ENCODE data around the gene NEK1.

Gene NEK1, protein sequence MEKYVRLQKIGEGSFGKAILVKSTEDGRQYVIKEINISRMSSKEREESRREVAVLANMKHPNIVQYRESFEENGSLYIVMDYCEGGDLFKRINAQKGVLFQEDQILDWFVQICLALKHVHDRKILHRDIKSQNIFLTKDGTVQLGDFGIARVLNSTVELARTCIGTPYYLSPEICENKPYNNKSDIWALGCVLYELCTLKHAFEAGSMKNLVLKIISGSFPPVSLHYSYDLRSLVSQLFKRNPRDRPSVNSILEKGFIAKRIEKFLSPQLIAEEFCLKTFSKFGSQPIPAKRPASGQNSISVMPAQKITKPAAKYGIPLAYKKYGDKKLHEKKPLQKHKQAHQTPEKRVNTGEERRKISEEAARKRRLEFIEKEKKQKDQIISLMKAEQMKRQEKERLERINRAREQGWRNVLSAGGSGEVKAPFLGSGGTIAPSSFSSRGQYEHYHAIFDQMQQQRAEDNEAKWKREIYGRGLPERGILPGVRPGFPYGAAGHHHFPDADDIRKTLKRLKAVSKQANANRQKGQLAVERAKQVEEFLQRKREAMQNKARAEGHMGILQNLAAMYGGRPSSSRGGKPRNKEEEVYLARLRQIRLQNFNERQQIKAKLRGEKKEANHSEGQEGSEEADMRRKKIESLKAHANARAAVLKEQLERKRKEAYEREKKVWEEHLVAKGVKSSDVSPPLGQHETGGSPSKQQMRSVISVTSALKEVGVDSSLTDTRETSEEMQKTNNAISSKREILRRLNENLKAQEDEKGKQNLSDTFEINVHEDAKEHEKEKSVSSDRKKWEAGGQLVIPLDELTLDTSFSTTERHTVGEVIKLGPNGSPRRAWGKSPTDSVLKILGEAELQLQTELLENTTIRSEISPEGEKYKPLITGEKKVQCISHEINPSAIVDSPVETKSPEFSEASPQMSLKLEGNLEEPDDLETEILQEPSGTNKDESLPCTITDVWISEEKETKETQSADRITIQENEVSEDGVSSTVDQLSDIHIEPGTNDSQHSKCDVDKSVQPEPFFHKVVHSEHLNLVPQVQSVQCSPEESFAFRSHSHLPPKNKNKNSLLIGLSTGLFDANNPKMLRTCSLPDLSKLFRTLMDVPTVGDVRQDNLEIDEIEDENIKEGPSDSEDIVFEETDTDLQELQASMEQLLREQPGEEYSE (N-terminal part only)

DNA sequence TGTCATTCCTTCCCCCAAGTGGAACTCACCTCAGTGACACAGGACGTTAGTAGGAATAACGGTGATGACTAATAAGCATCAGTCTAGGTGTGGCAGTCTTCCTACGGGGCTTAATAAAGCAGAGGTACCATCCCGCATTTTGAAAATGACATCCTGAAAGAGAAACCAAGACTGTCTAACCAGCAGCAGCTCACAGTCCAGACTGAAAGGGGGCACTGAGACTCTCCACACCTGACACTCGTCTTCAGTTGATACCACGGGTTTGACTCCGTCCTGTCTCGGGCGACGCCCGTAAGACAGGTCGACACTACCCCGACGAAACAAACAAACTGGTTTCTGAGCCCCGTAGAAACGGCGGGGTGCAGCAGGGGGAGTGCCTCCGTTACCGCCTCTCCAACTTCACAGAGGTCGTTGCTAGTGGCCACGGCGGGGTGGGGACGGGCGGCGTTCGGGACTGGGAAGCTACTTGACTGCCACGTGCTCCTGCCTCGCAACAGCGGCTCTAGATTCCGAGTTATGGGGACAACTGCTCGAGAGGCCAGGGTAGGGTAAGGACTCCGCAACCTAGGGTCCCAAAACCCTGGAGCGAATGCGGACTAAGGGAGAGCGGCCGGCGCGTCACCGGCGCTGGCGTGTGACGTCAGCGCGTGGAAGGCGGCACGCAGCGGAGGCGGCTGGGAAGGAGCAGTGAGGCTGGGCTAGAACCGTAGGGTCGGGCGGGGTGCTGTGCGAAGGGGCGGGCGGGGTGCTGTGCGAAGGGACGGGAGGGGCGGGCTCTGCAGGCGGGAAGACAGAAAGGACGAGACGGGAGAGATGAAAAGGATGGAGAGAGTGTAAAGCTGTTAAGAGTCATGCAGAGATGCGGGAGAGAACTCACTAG, at the start of gene NEK1:
NEK1 (minus strand) TSS at position 593 of the 880 bp plus-strand sequence. CDS start 9,953 bp downstream, outside the sequence.
- Histone ChIP-seq H3K36me3 (ENCODE audit: control insufficient read depth, insufficient read depth, low read length) (no peaks in the 10 kb centered on the region), H3K4me1 (ENCODE audit: control insufficient read depth, insufficient read depth, low read length) (no peaks in the 10 kb centered on the region; the same call in 1 of the 2 replicates), H3K9me3 (ENCODE audit: control insufficient read depth, insufficient read depth, low read length) (no peaks in the 10 kb centered on the region), H3K27me3 (ENCODE audit: control insufficient read depth, insufficient read depth, low read length) (no peaks in the 10 kb centered on the region), H3K27ac (ENCODE audit: low read length) (no peak within 1 kb of the TSS), H3K4me3 (ENCODE audit: low read length) (peak within 1 kb of the TSS; percentile 83; the same call in 1 of the 2 replicates)
- peak; percentile 75 for DNase-seq (ENCODE audit: low read depth, low spot score)
- WGBS (ENCODE audit: insufficient coverage, insufficient read length), result no CpG with 5 or more reads among the region's 61 CpGs

DNA sequence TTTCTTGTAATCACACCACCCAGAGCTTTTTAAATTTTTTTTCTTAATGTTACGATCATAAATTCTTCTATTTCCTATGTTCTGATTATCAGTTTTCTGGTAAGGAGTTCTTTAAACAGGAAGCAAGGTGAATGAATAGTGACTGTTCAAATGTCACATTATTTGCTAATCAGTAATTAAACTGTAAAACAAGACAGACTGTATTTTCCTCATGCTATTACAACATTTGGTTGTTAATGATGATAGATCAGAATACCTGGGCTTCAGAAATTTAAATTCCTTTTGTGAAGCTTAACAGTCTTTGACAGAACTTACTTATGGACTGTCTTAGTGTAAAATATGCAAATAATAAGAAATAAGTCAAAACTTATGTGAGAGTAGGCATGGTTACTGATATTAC, 49.4 kb upstream of the NEK1 start:
- WGBS (ENCODE audit: insufficient coverage, insufficient read length), result no CpG with 5 or more reads among the region's 1 CpG
- Histone ChIP-seq H3K9me3 (ENCODE audit: control insufficient read depth, insufficient read depth, low read length) (no peaks in the 10 kb centered on the region), H3K36me3 (ENCODE audit: control insufficient read depth, insufficient read depth, low read length) (no peaks in the 10 kb centered on the region), H3K27me3 (ENCODE audit: control insufficient read depth, insufficient read depth, low read length) (no peaks in the 10 kb centered on the region), H3K4me3 (ENCODE audit: low read length) (no peak overlapping the region), H3K4me1 (ENCODE audit: control insufficient read depth, insufficient read depth, low read length) (no peaks in the 10 kb centered on the region), H3K27ac (ENCODE audit: low read length) (no peak overlapping the region)
- no peak for DNase-seq (ENCODE audit: low read depth, low spot score)

DNA sequence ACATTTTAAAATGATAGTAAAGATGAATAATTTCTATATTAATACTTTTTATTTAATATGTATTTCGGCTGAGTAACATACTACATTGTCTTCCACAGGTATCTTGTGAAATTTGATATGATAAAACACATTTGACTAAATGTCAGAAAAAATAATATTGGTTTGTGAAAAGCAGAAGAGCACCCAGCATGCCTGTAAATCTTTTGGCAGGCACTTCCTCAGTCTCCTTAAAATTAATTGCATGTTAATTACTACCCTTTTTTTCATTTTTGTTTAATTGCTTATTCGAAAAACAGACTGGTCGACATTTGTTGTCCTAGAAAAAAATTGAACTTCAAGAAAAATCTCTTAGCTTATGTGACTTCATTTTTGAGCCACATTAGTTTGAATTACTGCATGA, 48.5 kb upstream of the NEK1 start:
- no peak for DNase-seq (ENCODE audit: low read depth, low spot score)
- H3K4me1 ChIP-seq (ENCODE audit: control insufficient read depth, insufficient read depth, low read length), result no peaks in the 10 kb centered on the region
- no peak overlapping the region for H3K4me3 ChIP-seq (ENCODE audit: low read length)
- WGBS (ENCODE audit: insufficient coverage, insufficient read length), result no CpG with 5 or more reads among the region's 3 CpGs
- H3K27me3 ChIP-seq (ENCODE audit: control insufficient read depth, insufficient read depth, low read length), result no peaks in the 10 kb centered on the region
- no peaks in the 10 kb centered on the region for H3K9me3 ChIP-seq (ENCODE audit: control insufficient read depth, insufficient read depth, low read length)
- H3K27ac ChIP-seq (ENCODE audit: low read length), result no peak overlapping the region
- H3K36me3 ChIP-seq (ENCODE audit: control insufficient read depth, insufficient read depth, low read length), result no peaks in the 10 kb centered on the region

DNA sequence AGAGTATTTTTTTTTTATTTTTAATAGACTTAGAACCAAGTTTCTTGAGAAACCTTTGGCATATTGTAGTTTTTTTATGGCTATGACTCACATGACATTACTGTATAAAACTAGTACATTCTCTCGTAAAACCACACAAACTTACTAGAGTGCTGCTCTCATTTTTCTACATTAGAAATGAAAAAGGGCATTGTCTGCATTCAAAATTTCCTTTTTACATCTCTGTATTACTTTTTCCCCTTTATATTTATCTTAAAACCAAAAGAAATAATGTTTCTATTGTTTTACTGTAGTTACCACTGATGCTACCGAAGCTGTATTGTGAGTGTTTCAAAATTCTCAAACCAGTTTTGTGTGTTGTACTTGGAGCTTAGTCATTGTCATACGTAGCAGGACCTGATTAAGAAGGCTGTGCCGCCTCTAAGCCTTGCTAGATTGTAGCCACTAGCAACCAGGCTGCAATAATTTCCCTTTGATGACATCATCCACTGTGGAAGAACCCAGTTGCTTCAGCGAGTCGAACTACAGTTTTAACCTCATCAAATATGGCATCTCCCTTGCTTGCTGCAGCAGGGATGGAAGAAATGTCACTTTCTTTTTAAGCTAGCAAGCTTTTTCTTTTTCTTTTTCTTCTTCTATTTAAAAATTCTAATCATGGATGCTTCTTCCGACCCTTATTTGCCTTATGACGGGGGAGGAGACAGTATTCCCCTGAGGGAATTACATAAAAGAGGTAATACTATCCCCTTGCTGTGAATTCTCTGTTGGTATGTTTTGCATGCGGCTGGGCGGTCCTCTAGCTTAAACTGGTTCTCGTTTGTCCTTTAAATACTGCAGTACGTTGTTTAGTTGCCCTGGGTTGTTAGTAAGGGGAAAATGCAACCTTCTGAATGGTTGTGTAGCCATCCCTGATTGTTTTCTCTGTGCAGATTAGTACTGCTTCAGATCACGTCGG, 47.6 kb upstream of the NEK1 start:
- WGBS (ENCODE audit: insufficient coverage, insufficient read length), result no CpG with 5 or more reads among the region's 14 CpGs
- Histone ChIP-seq H3K27me3 (ENCODE audit: control insufficient read depth, insufficient read depth, low read length) (no peaks in the 10 kb centered on the region), H3K9me3 (ENCODE audit: control insufficient read depth, insufficient read depth, low read length) (no peaks in the 10 kb centered on the region), H3K27ac (ENCODE audit: low read length) (no peak overlapping the region), H3K36me3 (ENCODE audit: control insufficient read depth, insufficient read depth, low read length) (no peaks in the 10 kb centered on the region), H3K4me3 (ENCODE audit: low read length) (peak overlapping the region; percentile 12; the same call in 1 of the 2 replicates), H3K4me1 (ENCODE audit: control insufficient read depth, insufficient read depth, low read length) (no peaks in the 10 kb centered on the region)
- peak; percentile 18 for DNase-seq (ENCODE audit: low read depth, low spot score)

DNA sequence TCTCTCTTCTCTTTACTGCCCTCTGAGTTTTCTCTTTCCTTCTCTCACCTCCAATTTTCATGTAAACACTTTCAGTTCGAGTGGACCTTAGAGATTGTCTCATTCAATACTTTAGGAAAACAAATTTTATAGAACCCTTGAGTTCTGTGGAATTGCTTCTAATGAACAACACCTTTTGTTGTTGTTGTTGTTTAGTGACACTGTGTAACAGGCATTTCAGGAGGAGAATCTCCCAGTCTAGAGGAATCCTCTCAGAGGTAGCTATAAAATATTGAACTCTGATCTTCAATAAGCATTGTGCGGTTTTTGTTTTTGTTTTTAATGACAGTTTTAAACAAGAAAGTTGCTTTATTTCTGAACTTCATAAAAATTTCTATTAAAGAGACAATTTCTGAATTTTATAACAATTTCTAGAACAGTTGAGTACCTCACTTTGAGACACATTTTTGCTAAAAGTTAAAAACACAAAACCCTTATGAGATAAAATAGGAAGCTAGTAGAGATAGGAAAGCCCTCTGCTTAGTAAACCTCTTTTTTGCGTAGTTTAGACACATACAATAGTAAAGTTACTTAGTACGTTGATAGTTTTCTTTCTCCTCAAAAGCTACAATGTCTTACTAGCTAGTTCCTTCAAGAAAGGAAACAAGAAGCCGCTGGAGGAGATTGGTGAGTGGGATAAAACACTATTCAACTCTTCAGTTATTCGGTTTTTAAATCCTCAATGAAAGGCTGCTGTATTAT, 46.8 kb upstream of the NEK1 start:
- no peaks in the 10 kb centered on the region for H3K9me3 ChIP-seq (ENCODE audit: control insufficient read depth, insufficient read depth, low read length)
- WGBS (ENCODE audit: insufficient coverage, insufficient read length), result no CpG with 5 or more reads among the region's 6 CpGs
- no peaks in the 10 kb centered on the region for H3K36me3 ChIP-seq (ENCODE audit: control insufficient read depth, insufficient read depth, low read length)
- DNase-seq (ENCODE audit: low read depth, low spot score), result no peak
- H3K27ac ChIP-seq (ENCODE audit: low read length), result no peak overlapping the region
- no peaks in the 10 kb centered on the region for H3K4me1 ChIP-seq (ENCODE audit: control insufficient read depth, insufficient read depth, low read length)
- H3K4me3 ChIP-seq (ENCODE audit: low read length), result no peak overlapping the region
- H3K27me3 ChIP-seq (ENCODE audit: control insufficient read depth, insufficient read depth, low read length), result no peaks in the 10 kb centered on the region

DNA sequence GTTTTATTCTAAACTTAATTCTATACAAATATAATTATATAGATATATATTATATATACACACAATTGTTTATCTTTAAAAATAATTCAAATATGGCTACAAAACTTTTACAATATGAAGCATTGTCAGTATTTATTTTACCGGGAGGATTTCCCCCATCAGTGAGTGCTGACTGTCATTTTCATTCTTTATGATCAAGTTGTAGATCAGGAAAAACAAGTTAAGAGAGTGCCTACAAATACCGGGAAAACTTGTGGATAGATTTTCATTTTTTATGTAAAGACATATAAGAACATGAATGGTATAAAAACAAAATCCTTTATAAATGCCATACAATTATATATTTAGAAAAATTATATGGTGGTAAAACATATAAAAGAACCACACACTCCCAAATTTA, 45.8 kb upstream of the NEK1 start:
- Histone ChIP-seq H3K9me3 (ENCODE audit: control insufficient read depth, insufficient read depth, low read length) (no peaks in the 10 kb centered on the region), H3K27ac (ENCODE audit: low read length) (no peak overlapping the region), H3K27me3 (ENCODE audit: control insufficient read depth, insufficient read depth, low read length) (no peaks in the 10 kb centered on the region), H3K4me1 (ENCODE audit: control insufficient read depth, insufficient read depth, low read length) (no peaks in the 10 kb centered on the region), H3K36me3 (ENCODE audit: control insufficient read depth, insufficient read depth, low read length) (no peaks in the 10 kb centered on the region), H3K4me3 (ENCODE audit: low read length) (no peak overlapping the region)
- no peak for DNase-seq (ENCODE audit: low read depth, low spot score)
- WGBS (ENCODE audit: insufficient coverage, insufficient read length), result no CpG with 5 or more reads among the region's 2 CpGs

DNA sequence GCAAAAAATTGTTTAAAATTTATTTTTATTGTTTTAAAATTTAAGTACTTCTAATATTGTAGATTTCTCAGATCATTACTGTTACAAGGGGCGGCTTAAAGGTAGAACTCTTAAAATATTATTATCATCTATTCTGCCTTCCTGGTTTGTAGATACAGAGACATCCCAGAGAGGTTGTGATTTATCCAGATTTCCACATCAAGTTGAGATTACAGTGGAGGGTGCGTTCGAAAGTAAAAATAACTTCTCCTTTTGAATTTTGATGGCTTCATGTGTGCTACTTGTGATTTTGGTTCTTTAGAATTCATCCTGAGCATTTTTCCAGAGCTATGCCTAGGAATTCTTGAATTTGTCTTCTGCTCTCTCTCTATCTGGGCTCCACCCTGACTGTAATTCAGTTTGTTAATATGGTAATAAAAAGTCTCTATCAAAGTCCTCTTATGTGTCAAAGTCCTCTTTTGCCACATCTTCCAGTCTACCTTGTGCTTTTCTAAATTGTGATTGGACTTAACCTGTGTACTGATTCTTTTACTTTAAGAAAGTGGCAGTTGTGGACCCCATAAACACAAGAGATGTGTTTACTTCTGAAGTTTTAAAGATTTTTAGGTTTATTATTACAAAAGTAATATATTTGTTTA, 45.2 kb upstream of the NEK1 start:
- H3K27ac ChIP-seq (ENCODE audit: low read length), result no peak overlapping the region
- H3K4me3 ChIP-seq (ENCODE audit: low read length), result no peak overlapping the region
- no peaks in the 10 kb centered on the region for H3K27me3 ChIP-seq (ENCODE audit: control insufficient read depth, insufficient read depth, low read length)
- no peak for DNase-seq (ENCODE audit: low read depth, low spot score)
- no peaks in the 10 kb centered on the region for H3K9me3 ChIP-seq (ENCODE audit: control insufficient read depth, insufficient read depth, low read length)
- H3K36me3 ChIP-seq (ENCODE audit: control insufficient read depth, insufficient read depth, low read length), result no peaks in the 10 kb centered on the region
- H3K4me1 ChIP-seq (ENCODE audit: control insufficient read depth, insufficient read depth, low read length), result no peaks in the 10 kb centered on the region
- no CpG with 5 or more reads among the region's 3 CpGs for WGBS (ENCODE audit: insufficient coverage, insufficient read length)

DNA sequence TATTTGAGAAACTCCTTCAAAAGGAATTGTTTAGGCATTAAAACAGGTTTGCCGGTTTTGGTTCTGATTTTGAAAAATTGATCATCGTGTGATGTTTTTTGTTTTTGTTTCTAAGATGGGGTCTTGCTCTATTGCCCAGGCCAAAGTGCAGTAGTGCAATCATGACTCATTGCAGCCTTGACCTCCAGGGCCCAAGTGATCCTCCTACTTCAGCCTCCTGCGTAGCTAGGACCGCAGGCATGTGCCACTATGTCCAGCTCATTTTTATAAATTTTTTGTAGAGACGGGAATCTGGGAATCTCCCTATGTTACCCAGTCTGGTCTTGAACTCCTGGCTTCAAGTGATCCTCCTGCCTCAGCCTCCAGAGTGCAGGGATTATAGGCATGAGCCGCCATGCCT, 43.0 kb upstream of the NEK1 start:
- DNase-seq (ENCODE audit: low read depth, low spot score), result no peak
- H3K36me3 ChIP-seq (ENCODE audit: control insufficient read depth, insufficient read depth, low read length), result no peaks in the 10 kb centered on the region
- H3K4me1 ChIP-seq (ENCODE audit: control insufficient read depth, insufficient read depth, low read length), result no peaks in the 10 kb centered on the region
- no peak overlapping the region for H3K27ac ChIP-seq (ENCODE audit: low read length)
- no peak overlapping the region for H3K4me3 ChIP-seq (ENCODE audit: low read length)
- no CpG with 5 or more reads among the region's 6 CpGs for WGBS (ENCODE audit: insufficient coverage, insufficient read length)
- no peaks in the 10 kb centered on the region for H3K27me3 ChIP-seq (ENCODE audit: control insufficient read depth, insufficient read depth, low read length)
- no peaks in the 10 kb centered on the region for H3K9me3 ChIP-seq (ENCODE audit: control insufficient read depth, insufficient read depth, low read length)

Data from iPS DF 6.9 (cell line).